Tibial nerve (tissue), 4 donors: ENCODE results near the gene NAA25.

Source experiments
- CTCF ChIP-seq, 5 experiments: fragments of 200-600 bp in 3 of 5; fragments of 450-650 bp in 2 of 5; sonication (generic) in 3 of 5; IDR thresholded peaks; one replicate each; pipeline ENCODE4 v1.5.1; 2016 to 2019; ENCODE audit warnings: antibody characterized with exemption in 5 of 5, mild to moderate bottlenecking in 3 of 5, moderate library complexity in 2 of 5
- EP300 ChIP-seq, 2 donors: sonication (generic); formaldehyde crosslinking; IDR thresholded peaks; one replicate each; pipeline ENCODE4 v1.6.1; 2017; ENCODE audit warnings: antibody characterized with exemption in 2 of 2, mild to moderate bottlenecking in 1 of 2

- no peak for TF ChIP-seq CTCF (IDR thresholded peaks at IDR 0.05)
- no peak for TF ChIP-seq EP300 (IDR thresholded peaks at IDR 0.05)
These were observed 89.9 kb downstream of the NAA25 start for GRCh38 chr12:112018571-112019237.
